ENCODE measurements around the gene ATAD1. TPM values are rescaled to one million over a fixed set of nuclear protein-coding genes. Genes with fewer than 3 reads are reported as not detected.

ATAD1 gene
- total RNA-seq, 1 donor from 2014 or later = 50.1 TPM

DNA sequence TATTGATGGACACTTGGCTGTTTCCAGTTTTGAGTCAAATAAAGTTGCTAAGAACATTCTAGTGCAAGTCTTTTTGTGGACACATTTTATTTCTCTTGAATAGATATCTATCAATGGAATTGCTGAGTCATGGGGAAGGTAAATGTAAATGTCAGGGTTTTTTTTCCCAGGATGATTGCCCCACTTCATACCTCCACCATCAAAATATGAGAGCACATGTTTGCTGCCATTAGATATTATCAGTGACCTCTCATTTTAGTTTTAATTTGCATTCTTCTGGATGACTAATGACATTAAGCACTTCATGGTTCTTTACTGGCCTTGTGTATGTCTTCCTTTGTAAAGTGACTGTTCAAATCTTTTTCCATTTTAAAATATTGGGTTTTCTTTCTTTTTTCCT lies 112.7 kb downstream of the ATAD1 start:
- H3K27me3 Mint-ChIP-seq = no peaks in the 10 kb centered on the region
- H3K4me1 Mint-ChIP-seq (ENCODE audit: unreplicated experiment) = peaks cover 3% of the 10 kb centered on the region
- no peaks in the 10 kb centered on the region for H3K36me3 Mint-ChIP-seq
- H3K4me3 Mint-ChIP-seq = no peak overlapping the region
- no peaks in the 10 kb centered on the region for H3K9me3 Mint-ChIP-seq
- H3K27ac Mint-ChIP-seq = no peak overlapping the region
- TF ChIP-seq, protein P1, sequence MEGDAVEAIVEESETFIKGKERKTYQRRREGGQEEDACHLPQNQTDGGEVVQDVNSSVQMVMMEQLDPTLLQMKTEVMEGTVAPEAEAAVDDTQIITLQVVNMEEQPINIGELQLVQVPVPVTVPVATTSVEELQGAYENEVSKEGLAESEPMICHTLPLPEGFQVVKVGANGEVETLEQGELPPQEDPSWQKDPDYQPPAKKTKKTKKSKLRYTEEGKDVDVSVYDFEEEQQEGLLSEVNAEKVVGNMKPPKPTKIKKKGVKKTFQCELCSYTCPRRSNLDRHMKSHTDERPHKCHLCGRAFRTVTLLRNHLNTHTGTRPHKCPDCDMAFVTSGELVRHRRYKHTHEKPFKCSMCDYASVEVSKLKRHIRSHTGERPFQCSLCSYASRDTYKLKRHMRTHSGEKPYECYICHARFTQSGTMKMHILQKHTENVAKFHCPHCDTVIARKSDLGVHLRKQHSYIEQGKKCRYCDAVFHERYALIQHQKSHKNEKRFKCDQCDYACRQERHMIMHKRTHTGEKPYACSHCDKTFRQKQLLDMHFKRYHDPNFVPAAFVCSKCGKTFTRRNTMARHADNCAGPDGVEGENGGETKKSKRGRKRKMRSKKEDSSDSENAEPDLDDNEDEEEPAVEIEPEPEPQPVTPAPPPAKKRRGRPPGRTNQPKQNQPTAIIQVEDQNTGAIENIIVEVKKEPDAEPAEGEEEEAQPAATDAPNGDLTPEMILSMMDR (conservative IDR thresholded peaks at IDR 0.05) = no peak
- DNase-seq (ENCODE audit: extremely low spot score, unreplicated experiment) = no peak

DNA sequence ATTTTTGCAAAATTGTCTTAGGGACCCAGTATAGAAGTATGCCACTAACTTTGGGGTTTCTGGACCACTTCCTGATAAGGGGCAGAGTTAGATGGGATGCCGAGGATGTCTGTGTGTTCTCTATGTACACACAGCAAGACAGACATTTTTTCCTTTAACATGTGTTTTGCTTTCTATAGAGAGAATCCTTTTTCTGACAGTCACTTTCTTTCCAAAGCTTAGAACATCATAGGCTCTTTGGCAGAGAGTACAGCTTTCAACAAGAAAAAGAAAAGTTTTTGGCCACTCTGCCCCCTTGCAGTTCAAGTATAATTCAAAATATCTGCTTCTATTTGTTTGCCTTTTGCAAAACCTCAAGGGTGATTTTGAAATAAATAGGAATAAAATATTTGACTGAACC lies 114.3 kb downstream of the ATAD1 start:
- DNase-seq (ENCODE audit: extremely low spot score, unreplicated experiment) = no peak
- Mint-ChIP-seq H3K36me3 (no peaks in the 10 kb centered on the region), H3K4me3 (no peak overlapping the region), H3K27me3 (no peaks in the 10 kb centered on the region), H3K9me3 (no peaks in the 10 kb centered on the region), H3K27ac (no peak overlapping the region), H3K4me1 (ENCODE audit: unreplicated experiment) (no peaks in the 10 kb centered on the region)
- TF ChIP-seq, protein P1 (conservative IDR thresholded peaks at IDR 0.05) = no peak

DNA sequence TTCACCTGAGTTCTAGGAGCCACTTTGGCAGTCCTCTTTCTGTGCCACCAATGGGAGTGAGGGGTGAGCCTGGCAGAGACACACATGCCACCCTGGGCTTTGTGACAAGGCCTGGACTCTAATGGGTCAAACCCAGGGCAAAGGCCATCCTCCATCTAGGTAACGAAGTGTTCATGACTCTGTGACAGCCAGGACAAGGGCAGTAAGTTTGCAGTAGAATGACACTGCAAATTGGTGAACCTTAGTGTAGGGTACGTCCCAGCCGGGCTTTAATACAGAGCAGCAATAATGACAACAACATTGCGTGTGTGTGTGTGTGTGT lies 115.1 kb downstream of the ATAD1 start:
- no peaks in the 10 kb centered on the region for H3K36me3 Mint-ChIP-seq
- H3K4me1 Mint-ChIP-seq (ENCODE audit: unreplicated experiment) = no peaks in the 10 kb centered on the region
- no peak overlapping the region for H3K27ac Mint-ChIP-seq
- no peak overlapping the region for H3K4me3 Mint-ChIP-seq
- no peaks in the 10 kb centered on the region for H3K9me3 Mint-ChIP-seq
- TF ChIP-seq, protein P1 (conservative IDR thresholded peaks at IDR 0.05) = no peak
- H3K27me3 Mint-ChIP-seq = no peaks in the 10 kb centered on the region
- no peak for DNase-seq (ENCODE audit: extremely low spot score, unreplicated experiment)

DNA sequence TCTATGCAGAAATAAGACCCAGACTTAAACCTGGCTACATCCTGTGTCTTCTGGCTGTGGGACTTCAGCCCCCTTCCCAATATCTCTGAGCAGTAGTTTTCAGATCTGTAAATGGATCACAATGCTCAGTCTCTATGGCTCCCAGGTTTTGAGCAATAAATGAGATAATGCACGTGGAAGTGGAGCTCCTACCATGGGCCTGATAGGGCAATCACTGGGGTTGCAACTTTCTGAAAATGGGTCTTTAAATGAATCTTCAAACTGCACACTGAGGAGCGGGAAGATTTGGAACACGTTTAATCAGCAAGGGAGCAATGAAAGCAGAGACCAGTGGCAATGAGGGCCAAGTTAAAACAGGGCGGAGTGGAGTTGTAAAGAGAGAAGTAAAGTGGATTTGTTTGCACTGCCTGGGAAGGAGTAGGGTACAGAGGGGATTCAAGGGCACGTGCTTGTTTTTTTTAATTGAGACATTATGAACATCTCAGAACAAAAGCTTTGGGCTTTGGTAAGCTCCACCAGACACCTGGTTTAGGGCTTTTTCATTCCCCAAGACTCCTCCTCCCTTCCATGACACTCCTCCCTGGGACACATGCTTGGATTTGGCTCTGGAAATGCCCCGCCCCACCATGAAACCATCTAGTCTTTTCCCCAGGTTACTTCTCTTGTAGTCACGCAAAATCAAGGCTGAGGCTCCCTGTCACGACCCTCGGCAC lies 115.6 kb downstream of the ATAD1 start:
- H3K27ac Mint-ChIP-seq = no peak overlapping the region
- H3K4me3 Mint-ChIP-seq = no peak overlapping the region
- H3K9me3 Mint-ChIP-seq = no peaks in the 10 kb centered on the region
- H3K4me1 Mint-ChIP-seq (ENCODE audit: unreplicated experiment) = no peaks in the 10 kb centered on the region
- H3K27me3 Mint-ChIP-seq = peaks cover under 1% of the 10 kb centered on the region
- TF ChIP-seq, protein P1 (conservative IDR thresholded peaks at IDR 0.05) = no peak
- H3K36me3 Mint-ChIP-seq = no peaks in the 10 kb centered on the region
- no peak for DNase-seq (ENCODE audit: extremely low spot score, unreplicated experiment)

Other genes starting within 250 kb of the ATAD1 start
- 21.1 and 23.8 TPM in 2 replicates for gene PAPSS2, start 158.3 kb downstream of the ATAD1 start, total RNA-seq (ENCODE audit: low replicate concordance)
- gene KLLN, start 45.3 kb upstream of the ATAD1 start, total RNA-seq (ENCODE audit: low replicate concordance) = 1.4 and 2.2 TPM in 2 replicates
- 80.6 and 93.1 TPM in 2 replicates for gene PTEN, start 45.4 kb upstream of the ATAD1 start, total RNA-seq (ENCODE audit: low replicate concordance)

Data from type B pancreatic cell (in vitro differentiated cells).